Esophagus (tissue), 2 donors: ENCODE data around the gene CKS1B. TPM values are rescaled to one million over a fixed set of nuclear protein-coding genes. Genes with fewer than 3 reads are reported as not detected.
"Not testable (repeated sequence)": the region's sequence is repeated elsewhere in the genome, so short reads cannot be mapped to it uniquely, and the experiment has no call there.

Source experiments
- H3K27ac ChIP-seq, 2 donors: one replicate each; pipeline ENCODE4 v1.5.1; 2013; ENCODE audit warnings: low read depth in 2 of 2, mild to moderate bottlenecking in 2 of 2, inconsistent platforms in 1 of 2, low read length in 1 of 2, moderate library complexity in 1 of 2
- H3K27me3 ChIP-seq, 2 donors: one replicate each; pipeline ENCODE4 v1.6.1; 2013; ENCODE audit warnings: low read length in 2 of 2, control low read depth in 1 of 2, mild to moderate bottlenecking in 1 of 2; ENCODE audit not compliant: insufficient read depth in 2 of 2, control insufficient read depth in 1 of 2
- H3K36me3 ChIP-seq, 2 donors: one replicate each; pipeline ENCODE4 v1.6.1; 2013; ENCODE audit warnings: low read length in 1 of 2; ENCODE audit not compliant: control insufficient read depth in 2 of 2, insufficient read depth in 2 of 2
- H3K4me1 ChIP-seq, 2 donors: one replicate each; pipeline ENCODE4 v1.6.1; 2013; ENCODE audit warnings: low read length in 1 of 2; ENCODE audit not compliant: control insufficient read depth in 2 of 2, insufficient read depth in 2 of 2
- H3K4me3 ChIP-seq, 2 donors: one replicate each; pipeline ENCODE4 v1.5.1; 2013; ENCODE audit warnings: low read length in 2 of 2, mild to moderate bottlenecking in 2 of 2, low read depth in 1 of 2, moderate library complexity in 1 of 2
- H3K9me3 ChIP-seq, 2 donors: one replicate each; pipeline ENCODE4 v1.6.1; 2013; ENCODE audit warnings: mild to moderate bottlenecking in 2 of 2, low read depth in 1 of 2, low read length in 1 of 2, moderate library complexity in 1 of 2; ENCODE audit not compliant: control insufficient read depth in 2 of 2, insufficient read depth in 1 of 2
- WGBS, 2 donors: extraction: QIAGEN DNeasy Blood & Tissue Kit; methylation state at CpG; one replicate each; pipeline ENCODE4 v1.1.7; 2013; 5-methylcytosine and 5-hydroxymethylcytosine counted together
- polyA plus RNA-seq, 2 donors: library from polyadenylated mRNA; stranded (reverse); fragments of 200-250 nt; gene quantifications; one replicate each; pipeline ENCODE4 v1.2.3, GENCODE V29; 2013
- donor health status: healthy with polysubstance abuse.
- donor health status: Bipolar disorder and iron deficiency.

CKS1B gene
- polyA plus RNA-seq, 2 donors, result 8.9 to 74.3 TPM

- WGBS, 2 donors, result 1% methylated on average over 26 of the region's 26 CpGs
- no peaks in the 10 kb centered on the region for H3K9me3 ChIP-seq
- H3K4me3 ChIP-seq, result peak within 1 kb of the TSS; percentile 64 to 91
- no peaks in the 10 kb centered on the region for H3K27me3 ChIP-seq
- H3K36me3 ChIP-seq, result peaks cover 5 to 7% of the 10 kb centered on the region in 2 donors
- H3K4me1 ChIP-seq, result no peaks in the 10 kb centered on the region
- peak within 1 kb of the TSS; percentile 80 to 90 for H3K27ac ChIP-seq
These were observed 8.6 kb downstream of the CKS1B start, which contains the start of gene FLAD1 for GRCh38 chr1:154982897-154983648. Gene FLAD1 (plus strand): TSS chr1:154983344. CDS start chr1:154983695, 351 bp downstream.

DNA sequence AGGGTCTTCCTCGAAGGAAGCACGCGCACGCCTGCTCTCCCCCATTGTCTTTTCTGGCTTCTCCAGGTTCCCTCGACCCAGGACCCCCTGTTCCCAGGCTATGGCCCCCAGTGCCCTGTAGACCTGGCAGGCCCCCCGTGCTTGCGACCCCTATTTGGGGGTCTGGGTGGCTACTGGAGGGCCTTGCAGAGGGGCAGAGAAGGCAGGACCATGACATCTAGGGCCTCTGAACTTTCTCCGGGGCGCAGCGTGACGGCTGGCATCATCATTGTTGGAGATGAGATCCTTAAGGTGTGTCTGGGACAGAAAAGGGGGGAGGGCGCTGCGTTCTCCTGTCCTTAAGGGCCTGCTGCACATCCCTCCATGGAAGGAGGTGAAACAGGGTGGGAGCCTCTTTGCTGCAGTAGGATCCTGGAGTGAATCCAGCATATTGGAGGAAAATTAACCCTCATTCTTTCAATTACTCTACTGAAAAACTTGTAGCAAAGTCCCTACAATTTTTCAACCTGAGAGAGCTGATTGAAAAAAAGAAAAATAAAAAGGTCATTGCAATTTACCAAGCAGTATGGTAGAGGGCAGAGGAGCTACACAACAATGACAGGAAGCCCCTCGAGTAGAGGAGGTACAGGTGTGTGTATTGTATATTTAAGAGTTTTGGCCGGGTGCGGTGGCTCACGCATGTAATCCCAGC lies 9.4 kb downstream of the CKS1B start:
- WGBS, 2 donors, result 9 to 10% methylated on average over 17 of the region's 17 CpGs
- no peaks in the 10 kb centered on the region for H3K9me3 ChIP-seq
- H3K27ac ChIP-seq, result peak overlapping the region; percentile 80 to 82
- peaks cover 0 to 2% of the 10 kb centered on the region in 2 donors for H3K4me1 ChIP-seq
- peaks cover 4 to 13% of the 10 kb centered on the region in 2 donors for H3K36me3 ChIP-seq
- H3K27me3 ChIP-seq, result no peaks in the 10 kb centered on the region
- peak overlapping the region; percentile 64 to 91 for H3K4me3 ChIP-seq

GRCh38 chr1:154986736-154987135 lies 12.3 kb downstream of the CKS1B start:
- not testable (repeated sequence) for H3K4me1 ChIP-seq
- peaks cover 8 to 28% of the 10 kb centered on the region in 2 donors for H3K36me3 ChIP-seq

DNA sequence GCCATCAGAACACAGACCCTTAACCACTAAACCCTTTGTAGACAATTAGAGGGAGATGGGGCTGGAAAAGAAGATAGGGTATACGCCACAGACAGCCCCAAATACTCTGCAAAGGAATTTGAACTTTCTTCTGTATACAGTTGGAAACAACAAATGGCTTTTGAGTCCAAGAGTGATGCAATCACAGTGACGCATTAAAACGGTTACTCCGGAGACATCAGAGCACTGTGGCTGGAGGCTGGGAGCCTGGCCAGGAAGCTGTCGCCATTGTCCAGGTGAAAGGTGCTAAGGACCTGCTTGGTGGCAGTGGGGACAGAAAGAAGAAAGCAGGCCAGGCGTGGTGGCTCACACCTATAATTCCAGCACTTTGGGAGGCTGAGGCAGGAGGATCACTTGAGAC lies 12.8 kb downstream of the CKS1B start:
- Histone ChIP-seq H3K4me3 (no peak overlapping the region), H3K27ac (no peak overlapping the region), H3K36me3 (peaks cover 8 to 28% of the 10 kb centered on the region in 2 donors), H3K9me3 (no peaks in the 10 kb centered on the region), H3K4me1 (peaks cover 2% of the 10 kb centered on the region in 2 donors), H3K27me3 (no peaks in the 10 kb centered on the region)
- 70 to 71% methylated on average over 6 of the region's 6 CpGs for WGBS, 2 donors

More at GRCh38 chr1:154986736-154987135, 12.3 kb downstream of the CKS1B start:
- H3K9me3 ChIP-seq, H3K27me3 ChIP-seq, H3K27ac ChIP-seq, H3K4me3 ChIP-seq: not testable (repeated sequence)
- 85 to 90% methylated on average over 4 of the region's 4 CpGs for WGBS, 2 donors

GRCh38 chr1:154988058-154988954 lies 13.8 kb downstream of the CKS1B start:
- Histone ChIP-seq H3K4me1 (peaks cover 2% of the 10 kb centered on the region in 2 donors), H3K36me3 (peaks cover 8 to 28% of the 10 kb centered on the region in 2 donors), H3K27me3 (no peaks in the 10 kb centered on the region), H3K9me3 (no peaks in the 10 kb centered on the region), H3K27ac (no peak overlapping the region), H3K4me3 (no peak overlapping the region)
- 84 to 86% methylated on average over 17 of the region's 17 CpGs for WGBS, 2 donors

DNA sequence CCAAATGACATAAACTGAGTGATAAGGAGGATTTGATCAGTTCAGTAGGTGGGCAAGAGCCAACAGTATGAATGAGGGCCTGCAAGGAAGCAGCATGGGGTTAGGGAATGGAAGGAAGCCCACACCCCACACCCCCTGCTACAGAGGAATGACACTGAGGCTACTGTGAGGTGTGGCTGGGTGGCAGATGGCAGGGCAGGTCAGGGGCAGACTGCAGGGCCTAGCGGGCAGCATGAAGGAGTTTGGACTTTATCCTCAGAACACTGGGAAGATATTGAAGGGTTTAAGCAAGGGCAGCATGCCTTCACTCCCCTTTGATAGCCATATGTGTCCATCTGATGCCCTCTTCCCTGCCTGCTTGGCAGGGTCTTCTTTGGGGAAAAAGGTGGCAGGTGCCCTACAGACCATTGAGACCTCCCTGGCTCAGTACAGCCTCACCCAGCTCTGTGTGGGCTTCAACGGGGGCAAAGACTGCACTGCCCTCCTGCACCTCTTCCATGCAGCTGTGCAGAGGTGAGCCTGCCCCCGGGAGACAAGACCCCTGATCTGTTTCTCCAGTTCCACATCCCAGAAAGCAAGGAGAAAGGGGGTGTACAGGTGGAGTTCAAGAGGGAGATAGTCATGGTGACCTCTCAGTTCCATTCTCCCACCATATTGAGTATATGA lies 14.8 kb downstream of the CKS1B start:
- no peaks in the 10 kb centered on the region for H3K9me3 ChIP-seq
- H3K27me3 ChIP-seq, result no peaks in the 10 kb centered on the region
- no peak overlapping the region for H3K4me3 ChIP-seq
- peaks cover 2% of the 10 kb centered on the region in 2 donors for H3K4me1 ChIP-seq
- H3K27ac ChIP-seq, result no peak overlapping the region
- peaks cover 8 to 28% of the 10 kb centered on the region in 2 donors for H3K36me3 ChIP-seq
- 84 to 90% methylated on average over 3 of the region's 3 CpGs for WGBS, 2 donors

- 91 to 92% methylated on average over 8 of the region's 8 CpGs for WGBS, 2 donors
- Histone ChIP-seq H3K4me3 (no peak overlapping the region), H3K27me3 (no peaks in the 10 kb centered on the region), H3K36me3 (peaks cover 8 to 28% of the 10 kb centered on the region in 2 donors), H3K27ac (no peak overlapping the region), H3K9me3 (no peaks in the 10 kb centered on the region), H3K4me1 (peaks cover 2% of the 10 kb centered on the region in 2 donors)
These were observed 15.8 kb downstream of the CKS1B start for GRCh38 chr1:154990276-154990675.

DNA sequence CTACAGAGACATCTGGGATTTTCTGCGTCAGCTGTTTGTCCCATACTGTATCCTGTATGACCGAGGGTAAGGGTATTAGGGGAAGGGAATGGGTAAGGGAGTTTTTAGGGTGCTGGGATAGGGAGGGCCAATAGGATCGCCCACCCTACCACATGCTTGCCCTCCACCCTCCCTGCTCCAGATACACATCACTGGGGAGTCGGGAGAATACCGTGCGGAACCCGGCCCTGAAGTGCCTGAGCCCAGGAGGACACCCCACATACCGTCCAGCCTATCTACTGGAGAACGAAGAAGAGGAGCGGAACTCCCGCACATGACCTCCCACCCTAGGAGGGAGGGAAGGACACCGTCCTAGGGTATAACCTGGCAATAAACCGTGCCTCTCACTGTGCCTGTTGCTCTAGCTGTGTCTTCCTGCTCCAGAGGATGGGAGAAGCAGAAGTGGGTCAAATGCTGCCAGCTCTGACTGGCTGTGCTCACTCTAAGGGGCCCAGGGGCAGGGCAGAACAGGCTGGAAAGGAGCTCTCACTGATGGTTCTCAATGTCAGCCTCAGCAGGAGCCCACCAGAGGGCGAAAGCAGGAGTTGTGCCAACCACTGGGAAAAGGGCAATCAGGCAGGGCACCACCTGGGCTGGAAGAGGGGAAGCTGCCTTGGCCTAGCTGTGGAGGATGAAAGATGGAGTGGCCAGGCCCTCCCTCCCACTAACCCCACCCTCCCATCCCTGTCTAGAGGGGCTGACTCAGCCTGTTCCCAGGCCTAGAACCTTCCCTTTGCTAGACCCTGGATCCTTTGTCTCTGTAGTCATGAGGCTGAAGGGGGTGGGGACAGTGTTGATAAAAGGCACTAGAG lies 18.5 kb downstream of the CKS1B start:
- peaks cover 8 to 23% of the 10 kb centered on the region in 2 donors for H3K36me3 ChIP-seq
- no peaks in the 10 kb centered on the region for H3K27me3 ChIP-seq
- H3K9me3 ChIP-seq, result no peaks in the 10 kb centered on the region
- H3K27ac ChIP-seq, result no peak overlapping the region
- peaks cover 2% of the 10 kb centered on the region in 2 donors for H3K4me1 ChIP-seq
- no peak overlapping the region for H3K4me3 ChIP-seq
- 82 to 84% methylated on average over 14 of the region's 14 CpGs for WGBS, 2 donors
